Ovary (tissue), 9 donors: ENCODE data around the gene CTIF. TPM values are rescaled to one million over a fixed set of nuclear protein-coding genes. Genes with fewer than 3 reads are reported as not detected.

ENCODE experiments used
- DNase-seq, 5 donors: peaks; one replicate each; pipeline ENCODE4 v3.0.0-alpha.2; 2019 to 2020
- H3K27ac ChIP-seq, 2 donors: fragments of 200-600 bp; one replicate each; pipeline versions ENCODE4 v1.5.1 to v1.8.0; 2019 to 2022
- H3K27me3 ChIP-seq: fragments of 200-600 bp; one replicate; pipeline ENCODE4 v1.8.0; 2022
- H3K36me3 ChIP-seq: fragments of 200-600 bp; sonication (generic); one replicate; pipeline ENCODE4 v1.5.1; 2019
- H3K4me1 ChIP-seq: one replicate; pipeline ENCODE4 v1.8.1; 2013; ENCODE audit warnings: mild to moderate bottlenecking, moderate library complexity; ENCODE audit not compliant: insufficient read depth
- H3K4me3 ChIP-seq: fragments of 200-600 bp; sonication (generic); one replicate; pipeline ENCODE4 v1.5.1; 2017
- H3K9me3 ChIP-seq, 2 donors: fragments of 200-600 bp in 1 of 2; sonication (generic) in 1 of 2; one replicate each; pipeline versions ENCODE4 v1.5.1 to v1.8.1; 2013 to 2019; ENCODE audit warnings: mild to moderate bottlenecking in 1 of 2, moderate library complexity in 1 of 2
- EP300 ChIP-seq: sonication (generic); formaldehyde crosslinking; IDR thresholded peaks from one replicate; pipeline ENCODE4 v1.6.1; 2017; ENCODE audit warnings: antibody characterized with exemption
- POLR2A ChIP-seq: fragments of 450-650 bp; IDR thresholded peaks from one replicate; pipeline ENCODE4 v1.6.1; 2017; ENCODE audit warnings: antibody characterized with exemption, mild to moderate bottlenecking, moderate library complexity
- WGBS, 3 donors: extraction: QIAGEN DNeasy Blood & Tissue Kit in 1 of 3; methylation state at CpG; one replicate each; pipeline versions ENCODE4 v1.1.5 to v1.1.7; 2013 to 2017; 5-methylcytosine and 5-hydroxymethylcytosine counted together
- intact Hi-C, 4 donors: fragments of 100-400 bp; cut with DNase I; formaldehyde crosslinking; loops; one replicate each; pipeline versions ENCODE4 v1.11.0 to v1.15.1; 2022 to 2023
- polyA plus RNA-seq, 2 donors: library from polyadenylated mRNA; stranded (reverse); fragments of 200-250 nt in 1 of 2; fragments of 350-450 nt in 1 of 2; fragmentation: Illumina TruSeq in 1 of 2; extraction: RNeasy Lipid Tissue Mini Kit (QIAGEN cat#74804) in 1 of 2; gene quantifications; one replicate each; pipeline ENCODE4 v1.2.3, GENCODE V29; 2013 to 2014
- total RNA-seq, 7 donors: library from RNA; depleted of rRNA in 2 of 7; stranded (reverse); fragments of >200 nt in 2 of 7; fragmentation: NEBNext Ultra II Directional in 3 of 7; extraction: Animal tissue kit (Norgen Biotek cat#: 25700) in 3 of 7; gene quantifications; one replicate each; pipeline versions ENCODE4 v1.1.0 to v1.2.4, GENCODE V29; 2016 to 2023
- TF ChIP-seq, protein P1 (sequence below), 3 donors: fragments of 450-650 bp in 2 of 3; fragments of 200-600 bp in 1 of 3; IDR thresholded peaks; one replicate each; pipeline versions ENCODE4 v1.5.1 to v1.8.0; 2016 to 2022; ENCODE audit warnings: antibody characterized with exemption in 3 of 3, mild to moderate bottlenecking in 1 of 3
- donor health status: DM: no; HTN: no; CAD: no; lungs with moderate emphysema.
- donor health status: DM: no; HTN: no; CAD: no.
- donor health status: Bipolar disorder and iron deficiency.
- donor health status: DM: yes; HTN: yes; CAD: no.
- donor health status: DM: no; HTN: no; CAD: no.
- donor health status: DM: yes; HTN: yes; CAD: no.

The CTIF gene
- total and polyA plus RNA-seq, 9 donors, result 18.5 to 94.1 (median 75.2) TPM

DNA sequence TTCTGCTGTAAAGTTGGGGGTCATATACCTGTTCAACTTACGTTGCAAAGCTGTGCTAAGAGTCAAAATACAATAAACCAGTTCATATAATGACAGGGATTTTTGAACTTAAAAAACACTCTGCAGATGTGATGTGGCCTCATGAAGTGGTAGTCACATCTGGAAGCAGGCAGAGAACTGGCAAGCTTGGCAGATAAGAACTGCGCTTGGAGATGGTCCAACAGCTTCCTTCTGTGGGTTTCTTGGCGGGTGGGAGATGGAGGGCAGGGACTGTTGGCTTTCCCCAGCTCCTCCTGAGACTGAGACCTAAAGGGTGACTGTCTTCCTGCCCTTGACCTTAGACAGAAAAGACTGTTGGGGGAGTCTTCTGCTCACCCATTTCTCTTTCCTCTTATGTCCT lies 140.4 kb downstream of the CTIF start:
- intact Hi-C loops, result loop anchor here (2.0 to 10.0 kb wide), 7 partner anchors 96 to 816 kb away; partner anchors contain the start of genes SMAD7 (in 2 of the 4), C18orf32 (in 1 of the 4) and RPL17 (in 1 of the 4)
- DNase-seq, result peak in 1 of 5 donors; percentile 21
- peaks cover 9% of the 10 kb centered on the region for H3K4me1 ChIP-seq
- H3K4me3 ChIP-seq, result no peak overlapping the region
- 83 to 87% (median 87%) methylated on average over 3 of the region's 3 CpGs for WGBS, 3 donors
- TF ChIP-seq, protein P1, sequence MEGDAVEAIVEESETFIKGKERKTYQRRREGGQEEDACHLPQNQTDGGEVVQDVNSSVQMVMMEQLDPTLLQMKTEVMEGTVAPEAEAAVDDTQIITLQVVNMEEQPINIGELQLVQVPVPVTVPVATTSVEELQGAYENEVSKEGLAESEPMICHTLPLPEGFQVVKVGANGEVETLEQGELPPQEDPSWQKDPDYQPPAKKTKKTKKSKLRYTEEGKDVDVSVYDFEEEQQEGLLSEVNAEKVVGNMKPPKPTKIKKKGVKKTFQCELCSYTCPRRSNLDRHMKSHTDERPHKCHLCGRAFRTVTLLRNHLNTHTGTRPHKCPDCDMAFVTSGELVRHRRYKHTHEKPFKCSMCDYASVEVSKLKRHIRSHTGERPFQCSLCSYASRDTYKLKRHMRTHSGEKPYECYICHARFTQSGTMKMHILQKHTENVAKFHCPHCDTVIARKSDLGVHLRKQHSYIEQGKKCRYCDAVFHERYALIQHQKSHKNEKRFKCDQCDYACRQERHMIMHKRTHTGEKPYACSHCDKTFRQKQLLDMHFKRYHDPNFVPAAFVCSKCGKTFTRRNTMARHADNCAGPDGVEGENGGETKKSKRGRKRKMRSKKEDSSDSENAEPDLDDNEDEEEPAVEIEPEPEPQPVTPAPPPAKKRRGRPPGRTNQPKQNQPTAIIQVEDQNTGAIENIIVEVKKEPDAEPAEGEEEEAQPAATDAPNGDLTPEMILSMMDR (IDR thresholded peaks at IDR 0.05), result no peak
- no peak for TF ChIP-seq EP300
- no peaks in the 10 kb centered on the region for H3K27me3 ChIP-seq
- H3K36me3 ChIP-seq, result no peaks in the 10 kb centered on the region
- no peaks in the 10 kb centered on the region for H3K9me3 ChIP-seq
- no peak overlapping the region for H3K27ac ChIP-seq

DNA sequence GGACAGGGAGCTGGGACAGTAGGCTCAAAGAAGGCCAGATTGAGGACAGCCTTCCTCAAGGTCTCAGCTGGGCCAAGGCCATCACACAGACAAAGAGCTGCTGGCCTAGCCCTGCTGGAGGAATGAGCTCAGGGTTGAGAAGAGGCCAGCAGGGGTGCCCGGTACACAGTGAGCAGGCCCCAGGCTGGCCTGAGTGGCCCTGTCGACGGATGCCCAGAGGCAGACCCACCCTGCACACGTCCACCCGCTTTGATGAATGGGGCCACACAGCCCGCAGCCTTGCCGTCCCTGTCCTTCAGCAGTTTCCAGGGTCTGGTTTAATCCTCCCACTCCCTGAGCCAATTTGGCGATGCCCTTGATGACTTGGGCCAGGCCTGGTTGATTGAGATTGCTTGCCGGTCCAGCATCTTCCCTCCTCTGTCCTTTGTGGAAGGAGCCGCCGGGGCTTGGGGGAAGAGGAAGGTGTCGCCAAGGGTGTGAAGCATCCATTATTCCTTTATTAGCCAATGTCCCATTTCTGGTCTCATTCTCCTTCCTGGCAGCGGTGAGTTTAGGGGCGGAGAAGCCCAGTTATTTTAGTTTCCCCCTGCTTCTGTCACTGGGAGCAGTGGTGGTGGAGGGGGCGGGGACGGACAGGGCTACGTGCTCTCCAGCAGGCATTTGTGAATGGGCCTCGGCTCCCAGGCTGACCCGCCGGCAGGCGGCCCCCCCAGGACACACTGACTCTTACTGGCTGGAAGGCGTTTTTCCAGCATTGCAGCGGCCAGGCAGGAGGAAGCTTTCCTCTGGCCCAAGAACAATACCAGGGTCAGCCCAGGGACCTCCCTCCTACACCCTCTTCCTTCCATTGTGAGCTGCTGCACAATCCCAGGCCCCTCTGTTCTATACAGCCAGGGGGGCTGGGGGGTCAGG lies 141.8 kb downstream of the CTIF start:
- intact Hi-C loops, result no loop called here
- Histone ChIP-seq H3K9me3 (no peaks in the 10 kb centered on the region), H3K27ac (no peak overlapping the region), H3K27me3 (no peaks in the 10 kb centered on the region), H3K4me3 (no peak overlapping the region), H3K36me3 (no peaks in the 10 kb centered on the region), H3K4me1 (peaks cover 9% of the 10 kb centered on the region)
- peak in 4 of 5 donors; percentile 45 to 52 (median 46) for DNase-seq
- no peak for TF ChIP-seq EP300
- TF ChIP-seq, protein P1 (IDR thresholded peaks at IDR 0.05), result no peak
- TF ChIP-seq POLR2A, result no peak
- WGBS, 3 donors, result 79 to 89% (median 84%) methylated on average over 23 of the region's 23 CpGs

DNA sequence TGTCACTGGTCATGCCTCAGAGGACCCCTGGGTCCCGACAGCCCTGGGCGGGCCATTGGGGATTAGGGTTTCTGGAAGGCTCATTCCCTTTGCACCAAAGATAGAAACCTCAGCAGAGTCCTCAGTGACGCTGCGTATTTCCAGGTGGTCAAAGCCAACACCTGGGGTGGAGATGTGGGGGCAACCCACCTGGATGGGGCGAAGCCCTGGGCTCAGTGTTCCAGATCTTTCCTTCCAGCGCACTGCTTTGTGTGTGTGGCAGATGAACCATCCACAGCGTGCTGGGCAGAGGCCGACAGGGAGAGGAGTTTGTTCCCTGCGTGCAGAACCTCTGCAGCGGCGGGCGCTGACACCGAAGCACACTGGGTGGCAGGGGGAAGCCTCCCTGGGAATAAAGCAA lies 143.9 kb downstream of the CTIF start:
- Histone ChIP-seq H3K36me3 (no peaks in the 10 kb centered on the region), H3K27me3 (no peaks in the 10 kb centered on the region), H3K9me3 (no peaks in the 10 kb centered on the region), H3K4me1 (peaks cover 12% of the 10 kb centered on the region), H3K27ac (no peak overlapping the region), H3K4me3 (no peak overlapping the region)
- DNase-seq, result peak in 2 of 5 donors; percentile 10 to 19
- intact Hi-C loops, result no loop called here
- 93 to 96% (median 94%) methylated on average over 13 of the region's 13 CpGs for WGBS, 3 donors
- no peak for TF ChIP-seq POLR2A
- no peak for TF ChIP-seq EP300
- TF ChIP-seq, protein P1 (IDR thresholded peaks at IDR 0.05), result no peak

DNA sequence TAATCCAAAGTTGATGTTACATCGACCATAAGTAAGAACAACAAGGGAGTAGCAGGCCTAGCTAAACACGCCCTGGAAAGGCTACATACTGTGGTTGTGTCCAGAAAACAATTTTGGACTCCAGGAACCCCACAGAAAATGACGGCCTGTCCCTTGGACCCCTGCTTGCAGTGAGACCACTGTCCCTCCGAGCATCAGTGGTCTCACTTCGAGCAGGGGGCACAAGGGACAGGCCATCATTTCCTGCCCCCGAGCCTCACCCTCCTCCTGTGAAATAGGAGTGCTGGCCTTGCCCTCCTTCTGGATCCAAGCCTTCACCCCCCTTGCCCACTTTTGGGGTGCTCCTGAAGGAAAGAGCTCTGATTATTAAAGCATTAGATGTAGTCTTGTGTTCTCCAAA lies 144.4 kb downstream of the CTIF start:
- Histone ChIP-seq H3K4me3 (no peak overlapping the region), H3K27ac (no peak overlapping the region), H3K27me3 (no peaks in the 10 kb centered on the region), H3K36me3 (no peaks in the 10 kb centered on the region), H3K4me1 (peaks cover 12% of the 10 kb centered on the region), H3K9me3 (no peaks in the 10 kb centered on the region)
- DNase-seq, result peak in 1 of 5 donors; percentile 4
- intact Hi-C loops, result no loop called here
- no peak for TF ChIP-seq POLR2A
- TF ChIP-seq, protein P1 (IDR thresholded peaks at IDR 0.05), result no peak
- no peak for TF ChIP-seq EP300
- WGBS, 3 donors, result 81 to 92% (median 88%) methylated on average over 6 of the region's 6 CpGs
